Measurements from ENCODE around the gene DUT.
"Not testable (repeated sequence)": the region's sequence is repeated elsewhere in the genome, so short reads cannot be mapped to it uniquely, and the experiment has no call there.

Gene DUT

GRCh38 chr15:48330855-48331795 is at the start of gene DUT:
TSS of gene DUT (plus strand) at chr15:48331429. CDS start at chr15:48331516, 87 bp downstream.
- DNase-seq, result peak; percentile 92

GRCh38 chr15:48281674-48282073 is 49.6 kb upstream of the DUT start:
- DNase-seq, result no peak

DNA sequence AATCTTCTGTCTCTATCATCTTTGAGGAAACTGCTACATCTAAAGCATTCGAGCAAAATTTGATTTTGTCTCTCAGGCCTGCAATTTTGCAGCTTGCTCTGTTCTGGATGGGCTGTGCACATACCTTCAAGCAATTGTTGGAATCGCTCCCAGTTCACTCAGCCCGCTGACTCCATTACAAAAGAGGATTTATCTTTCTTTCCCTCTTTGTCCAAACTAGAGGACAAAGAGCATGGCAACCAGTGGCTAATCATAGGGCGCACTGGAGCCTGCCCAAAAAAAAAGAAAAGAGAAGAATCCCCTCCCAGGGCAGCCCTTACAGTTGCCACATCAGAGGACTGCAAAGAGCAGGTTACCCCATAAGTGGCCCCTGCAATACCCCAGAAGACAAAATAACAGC is 49.0 kb upstream of the DUT start:
- no peak for DNase-seq

- no peak for DNase-seq
Observed at GRCh38 chr15:48283396-48284145, 47.7 kb upstream of the DUT start.

GRCh38 chr15:48285329-48286214 is 45.7 kb upstream of the DUT start:
- peak; percentile 90 for DNase-seq

DNA sequence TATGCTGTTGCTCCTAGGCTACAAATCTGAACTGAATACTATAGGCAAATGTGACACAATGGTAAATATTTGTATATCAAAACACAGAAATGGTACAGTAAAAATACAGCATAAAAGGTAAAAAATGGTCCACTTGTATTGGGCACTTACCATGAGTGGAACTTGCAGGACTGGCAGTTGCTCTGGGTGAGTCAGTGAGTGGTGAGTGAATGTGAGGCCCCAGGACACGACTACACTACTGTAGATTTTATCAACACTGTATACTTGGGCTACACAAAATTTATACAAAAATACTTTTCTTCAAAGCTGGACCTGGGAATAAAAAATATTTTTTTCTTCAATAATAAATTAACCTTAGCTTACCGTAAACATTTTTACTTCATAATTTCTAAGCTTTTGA is 41.6 kb upstream of the DUT start:
- no peak for DNase-seq

- DNase-seq, result no peak
Observed at GRCh38 chr15:48292458-48292857, 38.8 kb upstream of the DUT start.

- DNase-seq, result no peak
Observed at GRCh38 chr15:48297668-48298067, 33.6 kb upstream of the DUT start.

DNA sequence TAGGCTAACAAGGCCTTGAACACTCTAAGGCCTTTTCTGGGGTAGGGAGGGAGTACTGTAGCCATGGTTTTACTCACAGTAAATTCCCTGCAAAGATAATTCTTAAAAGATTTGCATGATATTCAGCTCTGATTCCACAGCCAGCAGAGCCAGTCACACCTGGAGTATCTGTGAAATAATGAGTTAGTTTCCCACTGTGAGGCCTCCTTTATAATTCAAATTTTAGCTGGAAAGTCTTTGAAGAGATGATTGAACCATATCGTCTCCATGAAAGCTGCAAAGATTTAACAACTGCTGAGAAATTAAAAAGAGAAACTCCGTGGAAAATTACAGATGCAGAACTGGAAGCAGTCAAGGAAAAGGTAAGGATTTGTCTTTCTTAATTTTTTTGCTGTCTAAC is 32.3 kb upstream of the DUT start:
- no peak for DNase-seq

DNA sequence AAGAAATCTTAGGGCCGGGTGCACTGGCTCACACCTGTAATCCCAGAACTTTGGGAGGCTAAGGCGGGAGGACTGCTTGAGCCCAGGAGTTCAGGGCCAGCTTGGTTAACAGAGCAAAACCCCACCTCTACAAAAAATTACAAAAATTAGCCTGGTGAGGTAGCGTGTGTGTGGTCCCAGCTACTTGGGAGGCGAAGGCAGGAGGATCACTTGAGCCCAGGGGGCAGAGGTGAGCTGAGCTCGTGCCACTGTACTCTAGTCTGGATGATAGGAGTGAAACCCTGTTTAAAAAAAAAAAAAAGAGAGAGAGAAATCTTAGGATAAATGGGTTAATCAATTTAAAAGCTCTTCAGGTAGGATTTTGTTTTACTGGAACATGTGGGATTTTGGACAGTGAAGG is 31.2 kb upstream of the DUT start:
- DNase-seq, result no peak

DNA sequence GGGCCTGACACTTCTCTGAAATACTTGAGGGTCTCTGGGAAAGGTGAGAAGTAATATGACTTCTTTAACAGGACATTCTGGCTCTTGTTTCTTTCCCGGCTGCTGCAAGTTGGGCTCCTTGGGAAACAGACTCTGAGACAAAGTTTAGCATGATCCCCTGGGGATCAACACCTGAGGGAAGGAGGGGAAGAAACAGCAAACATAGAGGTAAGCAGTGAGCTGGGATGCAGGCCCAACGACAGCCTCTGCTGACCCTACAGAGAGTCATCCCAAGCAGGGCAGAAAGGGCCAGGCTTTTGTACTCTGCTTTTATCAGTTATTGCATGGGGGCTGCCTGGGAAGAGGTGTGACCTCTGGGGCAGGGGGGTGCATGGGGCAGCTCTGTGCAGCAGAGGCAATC is 26.8 kb upstream of the DUT start:
- DNase-seq, result no peak

GRCh38 chr15:48306639-48307038 is 24.6 kb upstream of the DUT start:
- DNase-seq, result no peak

DNA sequence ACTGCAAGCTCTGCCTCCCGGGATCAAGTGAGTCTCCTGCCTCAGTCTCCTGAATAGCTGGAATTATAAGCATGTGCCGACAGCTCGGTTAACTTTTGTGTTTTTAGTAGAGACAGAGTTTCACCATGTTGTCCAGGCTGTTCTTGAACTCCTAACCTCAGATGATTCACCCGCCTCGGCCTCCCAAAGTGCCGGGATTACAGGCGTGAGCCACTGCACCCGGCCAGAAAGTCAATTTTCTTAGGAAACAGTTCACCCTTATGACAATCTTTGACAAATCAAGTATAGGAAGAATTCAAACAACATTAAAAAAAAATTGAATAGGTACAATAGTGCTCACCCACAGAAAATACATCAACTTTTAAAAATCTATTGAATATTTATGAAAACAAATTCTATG is 23.6 kb upstream of the DUT start:
- no peak for DNase-seq

DNA sequence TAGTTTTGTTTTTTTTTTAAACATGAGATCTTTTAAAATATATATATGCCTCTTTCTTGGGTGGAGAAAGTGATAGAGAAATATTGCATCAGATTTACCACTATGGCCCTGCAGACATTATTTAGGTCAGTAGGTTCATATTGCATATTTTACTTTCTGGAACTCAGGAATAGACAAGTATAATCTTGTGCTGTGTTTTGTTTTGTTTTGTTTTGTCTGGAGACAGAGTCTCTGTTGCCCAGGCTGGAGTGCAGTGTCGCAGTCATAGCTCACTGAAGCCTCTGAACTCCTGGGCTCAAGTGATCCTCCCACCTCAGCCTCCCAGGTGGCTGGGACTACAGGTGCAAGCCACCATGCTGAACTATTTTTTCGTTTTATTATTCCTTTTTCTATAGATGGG is 21.5 kb upstream of the DUT start:
- no peak for DNase-seq

DNA sequence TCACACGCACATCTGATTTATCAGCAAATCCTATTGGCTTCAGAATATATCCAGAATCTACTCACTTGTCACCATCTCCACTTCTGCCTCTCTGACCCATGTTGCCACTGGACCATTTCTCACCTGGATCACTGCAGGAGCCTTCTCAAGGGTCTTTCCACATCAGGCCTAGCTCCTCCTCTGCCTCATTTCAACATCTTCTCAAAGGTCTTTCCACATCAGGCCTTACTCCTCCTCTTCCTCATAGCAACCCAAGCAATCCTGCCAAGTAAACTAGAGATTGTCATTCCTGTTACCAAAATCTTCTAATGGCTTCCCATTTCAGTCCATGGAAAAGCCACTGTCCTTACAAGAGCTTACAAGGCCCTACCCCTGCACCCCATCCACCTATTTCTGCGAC is 18.0 kb upstream of the DUT start:
- DNase-seq, result no peak

DNA sequence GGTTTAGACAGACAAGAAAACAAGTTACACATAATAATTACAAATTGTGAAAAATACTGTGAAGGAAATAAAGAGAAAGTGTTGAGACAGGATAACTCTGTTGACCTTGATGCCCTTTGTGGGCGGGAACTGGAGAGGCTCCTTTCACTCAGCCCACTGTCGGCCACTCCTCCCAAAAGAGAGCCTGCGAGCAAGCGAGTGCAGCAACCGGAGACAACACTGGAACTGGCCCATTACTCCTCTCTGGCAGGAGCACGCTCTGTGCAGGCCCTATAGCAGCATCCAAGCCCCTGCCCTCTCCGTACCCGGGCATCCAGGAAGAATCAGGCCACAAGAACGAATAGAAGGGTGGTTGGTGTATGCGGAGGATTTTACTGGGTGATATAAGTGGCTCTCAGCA is 16.2 kb upstream of the DUT start:
- DNase-seq, result no peak

GRCh38 chr15:48317221-48317620 is 14.0 kb upstream of the DUT start:
- no peak for DNase-seq

DNA sequence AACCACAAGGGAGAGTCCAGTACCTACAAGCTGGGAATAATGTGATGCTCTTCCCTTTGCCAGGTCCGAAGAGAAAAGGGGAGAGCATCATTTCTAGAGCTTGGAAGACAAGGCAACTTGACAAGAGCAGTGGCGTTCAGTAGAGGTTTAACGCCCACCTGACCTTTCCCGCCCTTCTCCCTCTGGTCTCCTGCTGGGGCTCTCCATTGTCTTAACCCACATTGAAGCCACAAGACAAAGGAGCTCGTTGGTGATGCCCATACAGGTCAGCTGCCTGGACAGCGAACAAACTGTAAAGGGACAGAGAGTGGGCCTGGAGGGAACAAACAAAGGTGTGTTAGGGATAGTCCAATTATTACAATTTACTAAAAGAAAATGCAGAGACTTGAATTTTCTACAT is 13.1 kb upstream of the DUT start:
- DNase-seq, result no peak

GRCh38 chr15:48323294-48323693 is 7.9 kb upstream of the DUT start:
- DNase-seq, result no peak

GRCh38 chr15:48324949-48325348 is 6.3 kb upstream of the DUT start:
- DNase-seq, result no peak

DNA sequence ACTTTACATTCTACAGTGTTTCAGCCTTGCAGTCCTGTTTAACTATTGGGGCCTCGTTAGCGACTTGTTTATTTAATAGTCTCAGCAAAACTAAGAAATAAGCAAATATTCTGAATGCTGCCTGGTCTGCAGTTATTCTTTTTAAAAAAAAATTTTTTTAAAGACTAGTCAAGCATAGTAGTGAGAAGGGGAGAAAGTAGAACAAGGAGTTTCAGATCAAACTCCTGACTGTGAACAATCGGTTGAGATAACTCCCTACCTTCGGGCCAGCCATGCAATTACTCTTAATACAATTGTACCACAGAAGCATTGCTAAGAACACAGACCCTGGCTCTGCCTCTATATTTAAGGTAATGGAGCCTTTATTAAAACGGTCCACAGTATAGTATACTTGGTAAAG is 5.8 kb upstream of the DUT start:
- DNase-seq, result no peak

DNA sequence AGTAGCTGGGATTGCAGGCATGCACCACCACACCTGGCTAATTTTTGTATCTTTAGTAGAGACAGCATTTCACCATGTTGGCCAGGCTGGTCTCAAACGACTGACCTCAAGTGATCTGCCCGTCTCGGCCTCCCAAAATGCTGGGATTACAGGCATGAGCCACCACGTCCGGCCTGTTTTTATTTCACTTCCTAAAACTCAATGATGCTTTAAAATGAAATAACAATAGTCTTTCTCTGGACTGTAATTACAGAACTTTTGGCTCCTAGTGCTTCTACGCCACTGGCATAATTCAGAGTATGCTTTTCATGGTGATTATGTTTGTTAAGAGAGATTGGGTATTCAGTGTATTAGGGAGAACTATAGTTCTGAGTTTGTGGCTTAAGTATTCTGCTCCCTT is 5.0 kb upstream of the DUT start:
- not testable (repeated sequence) for DNase-seq

DNA sequence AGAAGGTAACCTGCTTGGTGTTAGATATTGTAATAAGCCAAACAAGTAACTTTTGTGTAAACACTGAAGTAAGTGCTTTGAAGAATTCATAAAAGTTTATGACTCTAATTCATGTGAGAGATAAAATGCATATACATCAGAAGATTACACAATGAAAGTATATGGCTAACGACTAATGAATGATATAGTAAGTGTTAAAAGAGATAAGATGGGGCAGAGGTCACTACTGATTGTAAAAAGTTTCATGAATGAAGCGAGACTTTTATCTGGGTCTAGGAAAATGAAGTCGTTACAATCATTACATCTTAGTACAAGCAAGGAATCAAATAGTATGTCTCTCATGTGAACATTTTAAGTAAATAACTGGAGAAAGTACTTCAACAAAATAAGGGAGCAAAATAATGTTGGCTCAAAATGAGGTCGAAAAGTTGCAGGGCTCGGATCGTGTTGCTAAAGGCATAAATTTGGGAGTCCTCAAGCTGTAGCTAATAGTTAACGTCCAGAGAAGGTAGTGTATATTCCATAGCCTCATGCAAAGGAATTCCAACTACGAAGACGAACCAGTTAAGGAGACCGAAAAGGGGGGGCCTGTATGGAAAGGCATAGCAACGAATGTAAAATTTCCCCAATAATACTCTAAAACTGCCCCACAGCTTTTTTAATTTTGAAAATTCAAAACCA is 984 bp upstream of the DUT start:
- no peak for DNase-seq

All from left hindlimb (tissue), 1 donor.